Measurements from ENCODE around the gene PDE10A.

Gene PDE10A

DNA sequence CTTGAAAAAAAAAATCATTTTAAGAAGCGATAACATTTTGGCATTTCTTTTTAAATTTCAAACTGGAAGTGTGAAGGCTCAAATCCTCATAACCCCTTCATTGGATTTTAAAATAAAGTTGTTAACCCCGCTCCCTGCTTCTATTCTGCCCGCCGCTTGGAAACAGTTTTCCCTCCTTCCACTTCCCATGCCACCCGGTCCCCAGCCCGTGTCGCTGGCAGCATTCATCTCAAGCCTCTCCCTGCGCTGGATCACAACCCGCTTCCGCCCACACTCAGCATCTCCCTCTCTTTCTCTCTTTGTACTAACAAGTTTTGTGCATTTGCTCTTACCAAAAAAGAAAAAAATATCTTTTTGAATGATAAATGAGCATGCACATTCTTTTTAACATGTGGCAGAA lies 15.4 kb upstream of the PDE10A start:
- no peak for DNase-seq
- ATAC-seq, result no peak

DNA sequence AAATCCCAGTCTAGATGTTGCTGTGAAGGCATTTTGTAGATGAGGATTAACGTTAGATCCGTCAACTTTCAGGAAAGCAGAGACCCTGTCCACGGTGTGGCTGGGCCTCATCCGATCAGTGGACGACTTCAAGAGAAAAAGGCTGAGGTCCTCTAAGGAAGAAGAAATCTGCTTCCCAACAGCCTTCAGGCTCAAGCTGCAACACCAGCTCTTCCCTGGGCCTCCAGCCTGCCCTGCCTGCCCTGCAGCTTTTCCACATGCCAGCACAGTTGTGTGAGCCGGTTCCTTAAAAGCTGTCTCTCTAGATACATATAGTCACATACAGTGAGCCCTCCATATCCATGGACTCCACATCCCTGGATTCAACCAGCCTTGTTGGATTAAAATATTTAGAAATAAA lies 14.1 kb upstream of the PDE10A start:
- no peak for ATAC-seq
- no peak for DNase-seq

DNA sequence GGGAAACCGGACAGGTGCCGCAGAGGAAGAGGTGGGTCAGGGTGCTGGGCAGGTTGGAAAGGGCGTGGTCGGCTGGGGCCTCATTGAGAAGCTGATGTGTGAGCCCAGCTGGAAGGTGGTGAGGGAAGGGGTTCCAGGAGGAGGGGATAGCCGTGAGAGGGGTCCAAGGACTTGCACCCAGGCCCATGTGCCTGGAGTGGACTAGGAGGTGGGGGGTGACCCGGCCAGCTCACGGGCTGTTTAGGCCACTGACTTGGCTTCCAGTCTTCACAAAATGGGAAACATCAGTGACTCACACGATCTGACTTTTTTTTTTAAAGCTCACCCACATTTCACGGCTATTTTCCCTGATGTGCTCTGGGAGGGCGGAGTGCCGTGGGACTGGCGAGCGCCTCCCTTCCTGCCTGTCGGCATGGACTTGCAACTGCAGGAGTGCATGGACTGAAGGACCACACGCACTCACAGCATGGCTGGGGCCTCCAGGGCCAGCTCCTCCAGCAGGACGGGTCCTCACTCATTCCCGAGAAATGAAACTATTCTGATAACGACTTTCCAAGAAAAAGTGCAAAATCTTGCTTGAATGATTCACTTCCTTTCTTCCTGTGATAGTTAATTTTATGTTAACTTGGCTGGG lies 13.5 kb upstream of the PDE10A start:
- DNase-seq, result no peak
- no peak for ATAC-seq

DNA sequence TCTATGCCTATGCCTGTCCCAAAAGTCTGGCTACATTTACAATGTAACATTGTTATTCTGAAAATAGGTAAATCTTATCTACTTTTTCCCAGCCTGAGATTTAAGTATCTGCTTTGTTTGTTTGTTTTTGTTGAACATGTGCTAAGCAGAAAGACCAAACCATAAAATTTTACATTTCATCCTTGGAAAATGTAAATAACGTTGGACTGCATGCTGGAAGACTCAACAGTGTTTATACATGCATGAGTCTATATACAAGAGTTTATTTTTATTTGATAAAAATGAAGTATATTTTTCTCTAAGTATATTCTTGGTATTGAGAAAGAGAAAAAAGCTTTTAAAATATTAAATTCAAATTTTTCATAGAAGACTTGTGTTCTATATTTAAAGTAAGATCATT lies 12.1 kb upstream of the PDE10A start:
- no peak for DNase-seq
- ATAC-seq, result no peak

DNA sequence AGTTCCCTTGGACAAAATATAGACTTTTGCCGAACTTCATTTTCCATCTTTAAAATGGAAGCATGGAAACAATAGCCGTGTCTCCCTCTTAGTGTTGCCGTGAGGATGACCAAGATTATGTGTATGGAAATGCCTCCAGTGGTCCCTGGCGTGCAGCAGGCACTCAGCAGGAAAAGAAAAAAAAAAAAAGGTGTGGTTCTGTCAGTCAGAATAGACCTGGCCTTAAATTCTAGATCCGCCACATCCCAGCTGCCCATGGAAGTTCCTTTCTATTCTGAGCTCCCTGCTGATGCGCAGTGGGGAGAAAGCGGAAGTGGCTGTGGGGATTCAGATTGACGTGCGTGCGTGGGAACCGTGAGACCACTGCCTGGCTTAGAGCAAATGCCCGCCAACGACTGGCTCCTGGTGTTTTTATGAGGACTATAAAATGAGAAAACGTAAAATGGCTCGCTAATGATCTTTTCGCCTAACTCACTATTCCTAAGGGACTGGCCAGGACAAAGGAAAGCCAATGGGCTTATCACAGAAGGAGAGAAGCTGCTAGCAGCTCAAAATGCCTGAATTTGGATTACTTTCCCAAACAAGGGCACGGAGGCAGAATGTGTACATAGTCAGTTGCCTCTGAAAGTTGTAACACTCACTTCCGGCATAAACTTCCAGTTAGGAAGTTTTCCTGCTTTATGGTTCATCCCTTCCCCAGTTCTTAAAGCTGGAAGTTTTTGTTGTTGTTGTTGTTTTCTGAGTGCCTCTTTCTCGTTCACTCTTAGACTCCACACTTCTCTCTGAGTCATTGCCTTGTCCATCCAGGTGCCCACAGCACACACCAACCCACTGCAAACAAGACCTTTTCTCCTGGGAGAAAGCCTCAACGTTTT lies 11.4 kb upstream of the PDE10A start:
- ATAC-seq (no peak), DNase-seq (no peak)

DNA sequence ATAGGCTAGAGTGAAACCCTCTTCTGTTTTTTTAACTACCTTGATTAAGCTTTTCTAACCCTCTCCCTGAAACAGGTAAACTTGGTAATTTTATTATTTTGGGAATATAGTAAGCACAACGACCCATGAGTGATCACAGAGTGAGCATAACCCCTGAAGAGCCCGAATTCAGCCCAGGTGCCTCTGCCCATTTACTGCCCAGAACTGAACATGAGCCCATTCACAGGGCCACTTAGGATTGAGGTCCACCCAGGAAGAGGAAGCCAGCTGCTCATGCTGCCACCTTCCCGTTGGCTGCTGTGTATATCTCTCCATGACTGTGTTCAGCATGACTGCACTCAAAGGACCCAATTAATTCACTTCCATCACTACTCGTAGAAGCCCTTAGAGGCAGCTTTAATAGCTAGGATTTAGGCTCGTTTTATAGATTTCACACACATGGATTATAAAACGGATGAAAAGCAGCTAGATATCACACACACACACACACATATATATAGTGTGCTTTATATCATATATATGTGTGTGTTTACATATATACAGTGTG lies 8.3 kb upstream of the PDE10A start:
- ATAC-seq (no peak), DNase-seq (no peak)

DNA sequence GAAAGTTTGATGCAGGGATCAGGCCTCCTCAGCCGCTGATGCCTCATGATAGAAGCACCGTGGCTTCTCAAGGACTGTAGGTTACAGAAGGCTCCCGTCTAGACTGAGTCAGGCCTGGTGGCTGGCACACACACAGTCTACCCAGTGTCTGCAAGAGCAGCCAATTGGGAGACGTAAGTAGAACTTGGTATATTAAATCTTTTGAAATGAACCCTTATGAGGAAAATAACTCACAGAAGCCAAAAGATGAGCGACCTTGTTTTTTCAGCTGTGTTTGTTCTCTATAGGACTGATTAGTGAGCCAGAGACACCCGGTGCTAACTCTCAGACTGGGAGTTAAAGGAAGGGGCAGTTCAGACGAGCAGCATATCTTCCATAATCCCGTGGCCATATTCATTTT lies 5.9 kb upstream of the PDE10A start:
- ATAC-seq (no peak), DNase-seq (no peak)

DNA sequence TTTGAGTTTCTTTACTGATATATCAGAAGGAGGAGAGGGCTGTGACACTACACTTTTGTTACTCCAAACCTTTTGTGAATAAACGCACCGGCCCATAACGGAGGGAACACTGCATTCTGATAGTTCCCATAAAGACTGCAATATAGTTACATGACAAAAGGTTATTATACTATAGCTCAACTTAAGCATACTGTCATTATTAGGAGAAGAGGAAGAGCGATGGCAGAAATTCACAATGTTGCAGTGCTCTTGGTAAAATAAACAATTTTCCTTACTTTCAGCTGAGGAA lies 2.3 kb upstream of the PDE10A start:
- ATAC-seq (no peak), DNase-seq (no peak)

DNA sequence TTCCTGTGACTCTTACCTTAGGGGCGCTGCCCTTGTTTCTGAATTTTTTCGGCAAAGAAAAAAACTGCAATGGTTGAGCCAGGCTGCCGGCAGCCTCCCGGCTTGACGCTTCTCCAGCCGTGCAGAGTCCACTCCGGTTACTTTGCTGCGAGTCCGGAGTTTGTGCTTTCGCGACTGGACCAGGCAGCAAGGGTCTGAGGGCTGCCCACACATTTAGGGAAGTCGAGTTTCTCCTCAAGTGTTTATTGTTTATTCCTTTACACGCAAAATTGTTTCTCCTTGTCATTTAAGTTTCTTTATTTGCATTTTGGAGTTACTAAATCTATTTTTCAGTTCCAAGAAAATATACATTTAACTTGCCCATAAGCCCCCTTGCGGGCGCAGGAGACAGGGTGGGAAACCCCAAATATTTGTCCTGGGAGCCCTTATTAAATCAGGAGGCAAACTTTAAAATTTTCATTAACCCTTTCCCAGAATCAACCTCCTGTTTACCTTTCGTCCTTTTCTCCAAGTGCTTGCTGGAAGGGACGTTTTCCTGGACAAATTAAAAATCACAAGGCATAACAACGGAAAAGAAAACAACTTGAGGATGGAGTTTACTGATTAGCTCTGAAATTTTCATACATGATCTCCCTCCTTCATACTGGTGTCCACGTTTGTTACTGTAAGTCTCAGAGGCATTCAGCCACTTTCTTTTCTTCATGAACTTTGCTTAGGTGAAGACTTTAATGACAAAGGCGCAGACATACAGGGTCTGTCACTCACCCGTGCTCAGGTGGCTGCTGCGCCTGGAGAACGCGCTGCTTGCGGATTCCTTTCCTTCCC lies 1.7 kb upstream of the PDE10A start:
- ATAC-seq (no peak), DNase-seq (no peak)

DNA sequence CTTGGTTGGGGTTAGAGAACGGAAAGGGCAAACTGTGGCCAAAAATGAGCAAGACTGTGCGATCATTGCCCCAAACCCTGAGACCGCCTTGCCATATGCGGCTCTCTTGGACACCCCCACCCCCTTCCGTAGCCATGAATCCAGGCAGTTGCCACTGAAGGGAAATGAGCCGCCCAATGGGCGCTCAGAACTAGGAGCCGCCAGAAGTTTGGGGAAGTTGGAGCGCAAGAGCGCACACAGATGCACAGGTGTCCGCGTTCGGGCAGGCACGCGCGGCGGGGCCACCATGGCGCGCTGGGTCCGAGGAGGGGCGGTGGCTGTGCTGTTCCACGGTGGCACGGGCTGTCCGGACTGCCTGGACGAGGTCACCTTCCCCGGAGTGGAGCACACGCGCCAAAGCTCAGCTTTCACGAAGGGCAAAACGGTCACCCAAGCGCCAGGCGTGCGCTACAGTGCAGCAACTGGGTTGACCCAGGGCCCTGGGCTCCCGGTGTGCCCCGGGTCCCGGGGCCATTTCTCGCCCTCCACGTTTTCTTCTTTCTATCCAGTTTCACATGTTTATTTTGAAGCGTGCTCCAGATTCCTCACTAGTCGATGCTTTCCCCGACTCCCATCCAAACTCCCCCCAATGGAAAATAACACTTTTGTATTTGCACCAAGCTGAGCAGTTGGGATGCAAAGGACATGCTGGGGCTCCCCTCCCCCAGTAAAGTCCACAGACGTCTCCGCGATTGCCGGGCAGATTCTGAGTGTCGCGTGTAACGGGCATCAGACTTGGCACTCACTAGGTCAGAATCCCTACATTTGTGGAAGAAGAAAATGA lies 906 bp upstream of the PDE10A start:
- ATAC-seq (no peak), DNase-seq (no peak)

DNA sequence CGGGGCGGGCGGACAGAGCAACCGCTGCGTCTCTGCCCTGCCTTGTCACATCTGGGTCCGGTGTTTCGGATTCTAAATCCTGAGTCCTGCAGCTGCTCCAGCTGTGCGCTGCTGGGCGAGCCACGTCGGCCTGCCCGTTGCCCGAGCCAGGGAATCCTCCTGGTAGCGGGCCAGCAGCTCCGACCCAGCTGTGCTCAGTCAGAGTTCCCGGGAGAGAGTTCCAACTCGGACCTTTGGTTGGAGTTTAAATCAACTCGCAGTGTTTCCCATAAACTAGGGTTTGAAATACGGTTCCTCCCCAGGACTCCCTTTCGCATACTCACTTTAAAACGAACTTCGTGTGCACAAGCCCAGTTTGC lies 315 bp upstream of the PDE10A start:
- no peak for DNase-seq
- no peak for ATAC-seq

DNA sequence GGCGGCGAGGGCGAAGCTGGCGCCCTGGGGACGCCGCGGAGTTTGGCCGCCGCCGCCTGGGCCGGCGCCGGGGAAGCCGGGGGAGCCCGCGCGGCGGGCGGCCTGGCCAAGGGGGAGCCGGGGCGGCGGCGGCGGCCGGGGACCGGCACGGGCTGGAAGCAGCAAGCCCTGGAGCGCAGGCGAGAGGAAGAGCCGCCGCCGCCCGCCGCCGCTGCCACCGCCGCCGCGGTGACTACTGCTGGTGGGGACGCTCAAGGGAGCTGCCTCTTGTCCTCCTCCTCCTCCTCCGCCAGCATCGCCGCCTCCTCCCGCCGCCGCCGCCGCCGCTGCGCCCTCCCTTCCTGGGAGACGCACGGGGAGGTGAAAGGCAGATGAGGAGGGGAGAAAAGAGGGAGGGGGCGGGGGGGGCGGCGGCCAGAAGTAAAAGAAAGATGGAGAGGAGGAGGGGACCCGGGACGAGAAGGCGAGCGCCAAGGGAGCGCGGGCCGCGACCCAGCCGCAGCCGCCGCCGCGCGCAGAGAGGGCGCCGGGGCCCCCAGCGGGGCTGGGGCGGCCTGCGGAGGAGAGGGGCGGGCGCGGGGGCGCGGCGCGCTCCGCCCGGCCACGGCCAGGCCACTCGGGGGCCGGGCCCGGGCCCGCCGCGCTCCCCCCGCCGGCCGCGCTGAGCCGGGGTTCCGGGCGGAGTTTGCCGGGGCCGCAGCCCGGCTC lies 846 bp downstream of the PDE10A start:
- peak; percentile 6 for DNase-seq
- ATAC-seq, result no peak

DNA sequence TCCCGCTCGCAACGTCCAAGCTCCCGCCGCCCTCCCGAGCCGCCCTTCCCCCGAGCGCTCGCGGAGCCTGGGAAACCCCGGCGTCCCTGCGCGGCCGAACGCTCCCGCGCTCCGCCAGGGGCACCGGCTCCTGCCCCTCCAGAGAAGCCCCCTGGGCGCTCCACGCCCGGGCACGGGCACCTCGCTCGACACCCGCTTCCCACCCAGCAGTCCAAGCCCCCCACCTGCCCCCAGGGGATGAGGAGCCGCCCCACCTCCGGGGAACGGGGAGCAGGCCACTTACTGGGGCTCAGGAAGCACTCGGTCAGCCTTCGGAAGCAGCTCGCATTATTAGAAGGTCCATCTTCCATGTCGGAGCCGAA lies 1.4 kb downstream of the PDE10A start:
- ATAC-seq (no peak), DNase-seq (no peak)

DNA sequence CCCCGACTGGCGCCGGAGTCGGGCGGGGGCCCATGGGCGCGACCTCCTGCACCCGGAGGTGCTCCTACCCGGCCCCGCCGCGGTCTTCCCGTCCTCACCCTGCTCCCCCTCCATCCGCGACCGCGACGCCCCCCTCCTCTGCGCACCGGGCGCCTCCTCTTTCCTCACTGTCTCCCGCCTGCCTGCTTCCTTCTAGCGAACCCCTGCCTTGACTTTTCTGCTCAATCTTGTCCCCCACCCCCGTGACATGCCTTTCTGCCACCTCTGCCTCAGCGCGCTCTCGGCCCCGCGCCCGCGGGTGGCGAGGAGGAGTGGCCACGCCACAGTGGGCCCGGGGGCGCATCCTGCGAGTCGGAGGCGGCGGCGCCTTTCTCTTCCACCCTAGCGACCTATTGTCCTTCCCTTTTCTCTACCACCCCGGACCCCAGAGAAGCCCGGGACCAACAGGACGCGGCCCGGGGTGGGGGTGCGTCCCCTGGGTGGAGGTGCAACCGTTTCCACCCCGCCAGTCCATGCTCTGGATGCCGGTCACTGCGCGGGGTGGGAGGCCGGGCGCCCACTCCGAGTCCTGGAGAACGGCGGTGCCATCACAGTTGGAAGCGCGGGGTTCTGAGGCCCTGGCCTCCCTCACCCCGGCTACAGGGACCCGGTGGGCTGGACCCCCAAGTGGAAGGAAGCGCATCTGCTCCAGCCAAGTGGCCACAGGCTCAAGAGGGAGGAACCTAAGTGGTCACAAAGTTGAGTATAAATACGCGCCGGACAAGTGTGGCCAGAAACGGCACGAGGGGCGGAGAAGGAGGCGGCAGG lies 2.0 kb downstream of the PDE10A start:
- DNase-seq, result no peak
- no peak for ATAC-seq

DNA sequence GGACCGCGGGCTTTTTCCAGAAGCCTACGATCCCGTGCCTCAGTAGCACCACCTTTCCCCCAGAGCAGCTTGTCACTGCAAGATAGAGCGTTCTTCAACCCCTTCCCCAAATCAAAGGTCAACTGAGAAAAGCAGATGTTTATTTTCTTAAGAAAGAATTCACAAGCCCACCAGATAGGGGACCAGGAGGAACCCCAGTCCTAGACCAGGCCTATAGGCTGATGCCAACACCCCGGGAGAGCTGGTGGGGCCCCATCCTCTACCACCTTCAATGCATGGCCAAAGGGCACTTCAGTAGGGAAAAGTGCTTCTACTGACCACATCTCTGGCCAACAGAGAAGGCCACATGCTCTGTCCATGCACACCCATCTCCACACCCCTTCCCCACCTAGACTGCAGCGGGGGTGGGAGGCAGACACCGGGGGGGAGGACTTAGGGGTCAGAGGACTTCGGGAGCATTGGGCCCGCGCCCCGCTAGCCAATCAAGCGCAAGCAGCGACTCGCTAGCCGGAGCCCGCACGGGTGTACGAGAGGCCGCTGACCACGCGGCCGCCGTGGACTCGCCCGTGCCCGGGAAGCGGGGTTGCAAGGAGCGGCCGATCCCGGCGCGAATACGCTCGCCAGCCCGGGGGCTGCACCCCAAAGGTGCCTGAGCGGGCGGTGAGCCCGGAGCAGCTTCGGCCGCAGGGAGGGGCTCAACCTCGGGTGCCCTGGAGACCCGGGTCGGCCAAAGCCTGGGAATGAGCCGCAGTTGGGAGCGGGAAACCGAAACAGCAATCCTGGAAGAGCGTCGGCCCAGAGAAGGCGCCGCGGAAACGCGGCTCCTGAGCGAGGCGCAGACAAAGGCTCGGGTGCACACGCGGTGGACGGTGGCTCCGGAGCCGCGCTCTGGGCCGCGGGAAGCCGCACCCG lies 2.8 kb downstream of the PDE10A start:
- no peak for DNase-seq
- ATAC-seq, result no peak

DNA sequence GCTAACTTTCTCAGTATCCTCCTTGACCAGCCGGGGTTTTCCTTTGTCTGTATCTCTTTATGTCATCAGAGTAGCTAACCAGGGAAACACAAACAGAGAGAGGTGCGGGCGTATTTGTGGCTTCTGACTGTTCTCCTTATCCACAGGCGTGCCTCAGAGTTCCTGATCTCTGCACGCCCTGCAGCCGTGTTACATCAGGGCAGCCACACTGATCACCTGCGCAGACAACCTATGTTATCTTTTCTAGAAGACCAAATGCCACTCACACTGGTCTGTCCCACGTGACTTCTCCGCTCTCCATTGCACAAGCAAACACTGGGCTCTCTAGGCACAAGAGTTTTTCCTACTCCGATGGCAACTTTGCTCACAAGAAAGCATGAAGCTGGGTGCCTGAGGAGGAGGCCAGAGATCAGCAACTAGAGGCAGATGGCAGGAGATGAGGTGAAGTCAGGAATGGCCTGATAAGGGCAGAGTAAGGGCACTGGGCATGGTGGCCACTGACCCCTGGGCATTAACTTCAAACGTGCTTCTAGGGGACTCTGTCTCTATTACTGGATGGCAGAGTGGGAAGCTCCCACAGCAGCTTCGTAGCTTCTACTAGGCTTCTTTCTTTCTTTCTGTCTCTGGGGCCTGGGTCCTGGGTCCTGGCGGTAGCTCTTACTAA lies 4.5 kb downstream of the PDE10A start:
- no peak for DNase-seq
- no peak for ATAC-seq

DNA sequence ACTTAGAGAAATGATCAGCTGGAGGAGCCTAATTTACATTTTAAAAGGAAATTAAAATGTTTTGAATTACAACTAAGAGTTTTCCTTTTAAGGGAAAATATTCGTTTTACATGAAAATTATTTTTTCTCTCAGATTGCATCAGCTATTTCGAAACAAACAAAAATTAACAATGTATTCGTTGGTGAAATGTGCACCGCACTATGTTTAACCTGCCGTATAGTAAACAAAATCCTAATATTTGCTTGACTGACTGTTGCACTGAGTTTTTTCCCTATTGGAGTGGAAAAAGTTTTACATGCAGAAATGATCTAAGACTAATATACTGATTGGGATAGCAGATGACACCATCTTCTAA lies 5.7 kb downstream of the PDE10A start:
- ATAC-seq, result no peak
- DNase-seq, result no peak

DNA sequence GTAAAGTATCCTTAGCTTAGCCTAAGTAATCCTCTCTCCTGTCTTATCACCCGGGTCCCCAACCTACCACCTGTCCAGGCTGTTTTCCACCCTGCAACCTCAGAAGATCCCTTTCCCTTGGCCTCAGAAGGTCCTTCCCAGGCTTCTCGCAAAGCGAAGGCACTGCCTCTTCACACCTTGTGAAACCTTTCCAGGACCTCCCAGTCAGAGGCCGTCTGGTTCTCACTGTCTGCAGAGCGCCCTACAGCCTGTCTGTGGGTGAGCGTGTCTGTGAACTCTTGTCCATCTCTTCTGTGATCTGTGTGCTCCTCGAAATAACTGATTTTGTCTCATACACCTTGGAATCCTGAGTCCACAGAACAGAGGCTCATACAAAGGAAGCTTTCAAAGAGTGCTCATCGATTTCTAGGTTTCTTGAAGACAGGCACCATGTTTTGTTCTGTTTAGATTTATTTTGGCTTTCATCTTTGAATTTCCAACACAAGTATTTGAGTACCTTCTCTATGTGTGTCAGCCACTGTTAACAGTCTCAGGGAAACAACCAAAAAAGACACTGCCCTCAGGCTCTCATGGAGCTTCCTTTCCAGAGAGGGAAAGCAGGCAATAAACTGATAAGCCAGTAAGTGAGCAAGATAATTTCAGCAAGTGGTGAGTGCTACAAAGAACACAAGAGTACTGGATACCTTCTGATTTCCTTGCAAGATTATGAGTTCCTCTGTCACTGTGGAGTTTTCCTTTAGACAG lies 6.3 kb downstream of the PDE10A start:
- DNase-seq (no peak), ATAC-seq (no peak)

DNA sequence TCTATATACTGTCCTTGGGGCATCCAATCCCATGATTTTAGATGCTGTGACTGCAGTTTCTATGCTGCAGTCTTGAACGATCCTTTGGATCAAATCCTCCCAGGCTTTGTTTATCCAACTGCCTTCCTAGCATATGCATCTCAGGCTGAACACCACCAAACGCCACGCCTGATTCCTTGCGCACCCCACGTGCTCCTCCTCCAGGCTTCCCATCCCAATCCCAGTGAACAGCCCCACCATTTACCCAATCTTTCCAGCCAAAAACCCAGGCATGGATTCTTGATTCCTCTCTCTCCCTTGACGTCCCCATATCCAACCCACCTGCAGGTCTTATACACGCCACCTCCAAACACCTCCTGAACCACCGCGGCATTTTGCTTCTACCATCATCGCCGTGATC lies 7.8 kb downstream of the PDE10A start:
- no peak for DNase-seq
- no peak for ATAC-seq

Data from stimulated activated naive CD8-positive, alpha-beta T cell treated with anti-CD3 and anti-CD28 coated beads, Interleukin-15, Interleukin-2, amounts not matched to agents 100 U/mL and 50 U/mL, for 24 hours (primary cell).